Progenitor cell of endocrine pancreas (in vitro differentiated cells): ENCODE data around the gene DOC2B. TPM values are rescaled to one million over a fixed set of nuclear protein-coding genes. Genes with fewer than 3 reads are reported as not detected.
A peak's percentile ranks its signal among the peaks of the same experiment; 100 is the strongest.

Source experiments
- DNase-seq: peaks from one replicate; pipeline ENCODE4 v3.0.0; 2021; ENCODE audit warnings: low spot score; ENCODE audit not compliant: unreplicated experiment
- H3K27ac Mint-ChIP-seq: 2 replicates; pipeline ENCODE4 v1.8.0; 2021; ENCODE audit warnings: mild to moderate bottlenecking, moderate library complexity, mixed read lengths
- H3K27me3 Mint-ChIP-seq: 2 replicates; pipeline ENCODE4 v1.8.0; 2021; ENCODE audit warnings: mixed read lengths
- H3K36me3 Mint-ChIP-seq: 2 replicates; pipeline ENCODE4 v1.8.0; 2022; ENCODE audit warnings: mixed read lengths; ENCODE audit not compliant: insufficient read depth
- H3K4me1 Mint-ChIP-seq: 2 replicates; pipeline ENCODE4 v1.8.0; 2021; ENCODE audit warnings: low read depth, mixed read lengths
- H3K4me3 Mint-ChIP-seq: 2 replicates; pipeline ENCODE4 v1.8.0; 2021; ENCODE audit warnings: low read depth, mild to moderate bottlenecking, moderate library complexity, mixed read lengths
- H3K9me3 Mint-ChIP-seq: 2 replicates; pipeline ENCODE4 v1.8.0; 2021; ENCODE audit warnings: low read depth, mixed read lengths
- CTCF ChIP-seq: fragments of 200-600 bp; sonication (generic); IDR thresholded peaks from one replicate; pipeline ENCODE4 v1.5.0; 2021; ENCODE audit warnings: antibody characterized with exemption, mild to moderate bottlenecking; ENCODE audit not compliant: unreplicated experiment
- total RNA-seq: library from RNA; stranded (reverse); gene quantifications from 2 replicates; pipeline ENCODE4 v1.2.1, GENCODE V29; 2021

DOC2B gene
- total RNA-seq, 1 donor from 2014 or later: 1.2 TPM

DNA sequence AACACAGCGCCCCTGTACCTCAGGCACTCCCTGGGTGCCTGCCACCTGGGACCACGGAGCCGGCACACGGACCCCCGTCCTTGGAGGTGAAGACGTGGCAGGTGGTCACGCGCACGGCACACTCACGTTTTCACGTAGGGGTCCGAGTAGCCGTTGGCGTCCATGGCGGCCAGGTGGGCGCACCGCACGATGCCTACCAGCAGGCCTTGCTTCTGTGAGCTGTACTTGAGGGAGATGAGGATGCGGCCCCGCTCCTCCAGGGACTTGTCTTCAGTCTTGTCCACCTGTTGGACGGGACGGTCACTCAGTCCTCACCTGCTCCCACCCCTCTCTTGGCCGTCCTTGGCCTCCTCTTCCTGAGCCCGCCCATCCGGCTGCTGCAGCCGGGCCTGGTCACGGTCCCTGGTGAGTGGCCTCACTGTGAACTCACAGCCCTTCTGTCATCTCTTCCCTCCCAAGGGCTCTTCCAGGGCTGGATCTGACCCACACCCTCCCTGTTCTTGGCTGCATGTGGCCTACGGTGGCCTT, 25.3 kb downstream of the DOC2B start:
- Mint-ChIP-seq H3K27ac (no peak overlapping the region), H3K9me3 (no peaks in the 10 kb centered on the region), H3K4me1 (no peaks in the 10 kb centered on the region), H3K27me3 (no peaks in the 10 kb centered on the region), H3K4me3 (no peak overlapping the region), H3K36me3 (no peaks in the 10 kb centered on the region)
- no peak for TF ChIP-seq CTCF
- no peak for DNase-seq

DNA sequence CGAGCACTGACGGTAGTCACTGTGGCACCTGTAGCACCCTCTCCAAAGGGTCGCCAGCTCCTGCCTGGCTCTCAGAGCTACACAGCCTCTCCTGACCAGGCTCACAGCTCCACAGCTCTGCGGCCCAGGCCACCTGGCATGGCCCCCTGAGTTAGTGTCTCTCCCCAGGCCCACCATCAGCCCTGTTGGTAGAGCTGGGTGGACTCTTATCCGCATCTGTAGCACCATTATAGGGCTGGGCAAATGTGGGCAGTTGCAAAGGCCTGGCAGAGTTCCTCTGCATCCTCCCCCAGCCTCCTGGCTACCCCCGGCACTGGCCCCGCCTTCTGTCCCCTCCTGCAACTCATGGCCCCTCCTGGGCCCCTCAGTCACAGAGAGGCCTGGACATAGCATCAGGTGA, 25.9 kb downstream of the DOC2B start:
- Mint-ChIP-seq H3K27me3 (no peaks in the 10 kb centered on the region), H3K4me1 (no peaks in the 10 kb centered on the region), H3K27ac (no peak overlapping the region), H3K36me3 (no peaks in the 10 kb centered on the region), H3K4me3 (no peak overlapping the region), H3K9me3 (no peaks in the 10 kb centered on the region)
- no peak for TF ChIP-seq CTCF
- DNase-seq: no peak

- H3K36me3 Mint-ChIP-seq: no peaks in the 10 kb centered on the region
- no peak for TF ChIP-seq CTCF
- DNase-seq: no peak
Measured at GRCh38 chr17:153851-154250, 27.6 kb downstream of the DOC2B start.

GRCh38 chr17:152860-153420, 28.5 kb downstream of the DOC2B start:
- Mint-ChIP-seq H3K36me3 (no peaks in the 10 kb centered on the region), H3K4me3 (no peak overlapping the region), H3K27me3 (peaks cover 2% of the 10 kb centered on the region)

More at GRCh38 chr17:153851-154250, 27.6 kb downstream of the DOC2B start:
- Mint-ChIP-seq H3K27ac (no peak overlapping the region), H3K4me3 (no peak overlapping the region), H3K4me1 (no peaks in the 10 kb centered on the region), H3K27me3 (peaks cover 2% of the 10 kb centered on the region), H3K9me3 (no peaks in the 10 kb centered on the region)

More at GRCh38 chr17:152860-153420, 28.5 kb downstream of the DOC2B start:
- Mint-ChIP-seq H3K9me3 (no peaks in the 10 kb centered on the region), H3K27ac (peak overlapping the region; percentile 64), H3K4me1 (no peaks in the 10 kb centered on the region)
- no peak for DNase-seq
- no peak for TF ChIP-seq CTCF
